Measurements from ENCODE around the gene EFCAB6. TPM values are rescaled to one million over a fixed set of nuclear protein-coding genes. Genes with fewer than 3 reads are reported as not detected.

EFCAB6 gene
- total and polyA plus RNA-seq, 2 of the 13 experiments (the other 11 are each of a cell fraction or from before 2014, with no cell fraction given): not detected

DNA sequence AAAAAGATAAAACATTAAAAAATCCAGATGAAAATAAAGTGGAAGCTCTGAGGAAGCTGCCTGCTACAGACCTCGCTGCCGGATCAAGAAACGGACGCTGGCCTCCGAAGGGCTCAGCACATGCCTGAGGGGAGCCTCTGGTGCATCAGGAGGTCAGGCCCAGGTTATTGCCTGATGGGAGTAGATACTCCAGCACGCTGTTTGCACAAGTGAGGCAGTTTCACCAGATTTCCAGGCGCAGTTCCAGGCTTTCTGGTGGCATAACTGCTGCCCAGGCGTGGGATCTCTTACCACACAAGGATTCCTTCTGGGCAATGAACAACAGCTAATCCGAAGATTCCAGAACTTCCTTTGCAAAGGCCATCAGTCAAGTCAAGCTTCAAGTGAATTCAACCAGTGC, 246.1 kb downstream of the EFCAB6 start:
- FAIRE-seq (no peak), DNase-seq (ENCODE audit: low spot score) (no peak), ATAC-seq (no peak)
- 68% methylated on average over 5 of the region's 9 CpGs for WGBS (ENCODE audit: low lambda C conversion rate)
- TF ChIP-seq CEBPG (CRISPR knock-in tag; IDR thresholded peaks at IDR 0.05): no peak
- no peak for TF ChIP-seq ZNF180 (CRISPR knock-in tag; IDR thresholded peaks at IDR 0.05; ENCODE audit: borderline replicate concordance, low read depth)
- TF ChIP-seq ZNF589 (CRISPR knock-in tag; conservative IDR thresholded peaks at IDR 0.05): no peak
- TF ChIP-seq, protein P1, sequence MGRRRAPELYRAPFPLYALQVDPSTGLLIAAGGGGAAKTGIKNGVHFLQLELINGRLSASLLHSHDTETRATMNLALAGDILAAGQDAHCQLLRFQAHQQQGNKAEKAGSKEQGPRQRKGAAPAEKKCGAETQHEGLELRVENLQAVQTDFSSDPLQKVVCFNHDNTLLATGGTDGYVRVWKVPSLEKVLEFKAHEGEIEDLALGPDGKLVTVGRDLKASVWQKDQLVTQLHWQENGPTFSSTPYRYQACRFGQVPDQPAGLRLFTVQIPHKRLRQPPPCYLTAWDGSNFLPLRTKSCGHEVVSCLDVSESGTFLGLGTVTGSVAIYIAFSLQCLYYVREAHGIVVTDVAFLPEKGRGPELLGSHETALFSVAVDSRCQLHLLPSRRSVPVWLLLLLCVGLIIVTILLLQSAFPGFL (CRISPR knock-in tag; IDR thresholded peaks at IDR 0.05): no peak
- TF ChIP-seq ZSCAN30 (CRISPR knock-in tag; IDR thresholded peaks at IDR 0.05): no peak
- no peak for TF ChIP-seq NBN (conservative IDR thresholded peaks at IDR 0.05)
- no peak for TF ChIP-seq AHR (CRISPR knock-in tag; IDR thresholded peaks at IDR 0.05)
- no peak for TF ChIP-seq RFX3 (CRISPR knock-in tag; IDR thresholded peaks at IDR 0.05)
- TF ChIP-seq MIXL1 (CRISPR knock-in tag; IDR thresholded peaks at IDR 0.05): no peak
- TF ChIP-seq ZNF510 (CRISPR knock-in tag; IDR thresholded peaks at IDR 0.05; ENCODE audit: low read depth): no peak
- no peak for TF ChIP-seq NPAS2 (CRISPR knock-in tag; IDR thresholded peaks at IDR 0.05; ENCODE audit: borderline replicate concordance)
- no peak for TF ChIP-seq ZSCAN22 (CRISPR knock-in tag; IDR thresholded peaks at IDR 0.05)
- no peak for TF ChIP-seq AGO1 (IDR thresholded peaks at IDR 0.05; ENCODE audit: low read depth, low read length, poor library complexity, severe bottlenecking)
- H3K79me2 ChIP-seq (ENCODE audit: insufficient read depth, low read length): no peaks in the 10 kb centered on the region
- no peak overlapping the region for H3K4me3 ChIP-seq (replicated peaks in 1 of 3; ENCODE audit: insufficient read depth in 1 of 3, low read depth in 2 of 3, low read length in 3 of 3)
- POLR2A ChIA-PET: no interaction called here
- no TSS peak for BruUV-seq (replicated peaks)
- intact Hi-C loops (cut with micrococcal nuclease; ENCODE audit: unreplicated experiment): no loop called here
- CTCF ChIA-PET (ENCODE audit: low intra/inter-chr PET ratio, low total read pairs): no interaction called here
- H3K9me3 ChIP-seq (ENCODE audit: low read length): no peaks in the 10 kb centered on the region
- no peak overlapping the region for H3K9ac ChIP-seq (ENCODE audit: insufficient read depth, low read depth, low read length)
- in situ Hi-C loops (cut with HindIII; ENCODE audit: extremely low pct_ligation_motif_present, low pct_unique_long_range_greater_than_20kb): no loop called here
- no peaks in the 10 kb centered on the region for H4K20me1 ChIP-seq (ENCODE audit: insufficient read depth, low read length)
- no peaks in the 10 kb centered on the region for H3K4me1 ChIP-seq (ENCODE audit: insufficient read depth, low read length)
- no peak overlapping the region for H3K4me2 ChIP-seq (ENCODE audit: low read depth, low read length)
- H3K36me3 ChIP-seq (replicated peaks in 1 of 2; ENCODE audit: control insufficient read depth in 1 of 2, insufficient read depth in 2 of 2, low read length in 2 of 2): no peaks in the 10 kb centered on the region
- H3K27ac ChIP-seq (ENCODE audit: extremely low read length, insufficient read depth, low read length): no peak overlapping the region
- H3K27me3 ChIP-seq (ENCODE audit: control insufficient read depth in 1 of 2, insufficient read depth in 2 of 2, low read length in 2 of 2): peaks cover 2 to 4% of the 10 kb centered on the region in 2 experiments; a peak in 2 of 5 replicates
- no peak overlapping the region for H2AFZ ChIP-seq (ENCODE audit: low read length)

All from HepG2 (cell line).